ENCODE measurements around the gene NEMP1. TPM values are rescaled to one million over a fixed set of nuclear protein-coding genes. Genes with fewer than 3 reads are reported as not detected.

The NEMP1 gene
- total RNA-seq, 4 donors from 2014 or later = 1.2 to 6.7 (median 1.9) TPM

DNA sequence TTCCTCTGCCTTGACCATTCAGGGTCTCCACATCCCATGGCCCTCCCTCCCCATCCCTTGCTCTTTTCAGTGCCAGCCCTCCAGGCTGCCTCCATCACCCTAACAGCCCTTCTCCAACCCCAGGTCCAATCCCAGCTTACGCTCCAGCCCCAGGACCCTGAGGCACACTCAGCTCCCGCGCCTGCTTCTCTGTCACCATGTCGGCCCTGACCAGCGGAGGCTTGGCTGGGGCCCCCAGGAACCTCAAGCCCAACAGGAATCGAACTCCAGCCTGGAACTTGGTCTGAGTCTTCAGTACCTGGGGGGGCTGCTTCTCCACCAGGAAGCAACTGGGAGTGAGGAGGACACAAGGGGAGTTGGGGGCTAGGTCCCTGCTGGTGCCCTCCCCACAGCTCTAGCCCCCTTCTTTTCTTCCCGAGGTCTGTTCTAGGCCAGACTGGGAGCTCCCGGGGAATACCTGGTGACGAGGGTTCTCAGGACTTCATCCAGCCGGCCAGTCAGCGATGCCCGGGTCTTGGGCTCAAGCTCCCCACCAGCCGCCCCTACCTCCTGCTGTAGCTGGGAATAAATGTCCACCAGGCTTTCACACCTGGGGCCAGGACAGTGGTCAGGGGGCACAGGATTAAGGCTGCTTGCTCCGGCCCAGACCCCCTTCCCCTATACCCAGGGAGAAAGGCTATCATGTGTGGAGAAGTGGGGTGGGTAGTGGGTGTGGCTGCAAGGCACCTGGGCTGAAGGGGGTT, 26.6 kb upstream of the NEMP1 start:
- ATAC-seq (no peak), DNase-seq (no peak)
- TF ChIP-seq POLR2A (IDR thresholded peaks at IDR 0.05) = no peak
- TF ChIP-seq, protein P1, sequence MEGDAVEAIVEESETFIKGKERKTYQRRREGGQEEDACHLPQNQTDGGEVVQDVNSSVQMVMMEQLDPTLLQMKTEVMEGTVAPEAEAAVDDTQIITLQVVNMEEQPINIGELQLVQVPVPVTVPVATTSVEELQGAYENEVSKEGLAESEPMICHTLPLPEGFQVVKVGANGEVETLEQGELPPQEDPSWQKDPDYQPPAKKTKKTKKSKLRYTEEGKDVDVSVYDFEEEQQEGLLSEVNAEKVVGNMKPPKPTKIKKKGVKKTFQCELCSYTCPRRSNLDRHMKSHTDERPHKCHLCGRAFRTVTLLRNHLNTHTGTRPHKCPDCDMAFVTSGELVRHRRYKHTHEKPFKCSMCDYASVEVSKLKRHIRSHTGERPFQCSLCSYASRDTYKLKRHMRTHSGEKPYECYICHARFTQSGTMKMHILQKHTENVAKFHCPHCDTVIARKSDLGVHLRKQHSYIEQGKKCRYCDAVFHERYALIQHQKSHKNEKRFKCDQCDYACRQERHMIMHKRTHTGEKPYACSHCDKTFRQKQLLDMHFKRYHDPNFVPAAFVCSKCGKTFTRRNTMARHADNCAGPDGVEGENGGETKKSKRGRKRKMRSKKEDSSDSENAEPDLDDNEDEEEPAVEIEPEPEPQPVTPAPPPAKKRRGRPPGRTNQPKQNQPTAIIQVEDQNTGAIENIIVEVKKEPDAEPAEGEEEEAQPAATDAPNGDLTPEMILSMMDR (IDR thresholded peaks at IDR 0.05 in 4 of 5, conservative IDR thresholded peaks at IDR 0.05 in 1 of 5) = no peak
- Histone ChIP-seq H3K9me3 (no peaks in the 10 kb centered on the region), H3K4me3 (no peak overlapping the region), H3K27me3 (no peaks in the 10 kb centered on the region), H3K27ac (no peak overlapping the region), H3K4me1 (peaks cover 0 to 8% of the 10 kb centered on the region in 2 donors), H3K36me3 (no peaks in the 10 kb centered on the region)
- in situ Hi-C loops (cut with MboI; ENCODE audit: low sequenced_read_pairs in 4 of 4) (no loop called here), intact Hi-C loops (cut with DNase I; ENCODE audit: low total_unique reads) (no loop called here)

GRCh38 chr12:57104292-57104910, 25.8 kb upstream of the NEMP1 start:
- TF ChIP-seq, protein P1 (IDR thresholded peaks at IDR 0.05 in 4 of 5, conservative IDR thresholded peaks at IDR 0.05 in 1 of 5) = no peak
- TF ChIP-seq POLR2A (IDR thresholded peaks at IDR 0.05) = no peak
- Histone ChIP-seq H3K9me3 (no peaks in the 10 kb centered on the region), H3K27me3 (no peaks in the 10 kb centered on the region), H3K36me3 (no peaks in the 10 kb centered on the region), H3K4me1 (peaks cover 0 to 3% of the 10 kb centered on the region in 2 donors), H3K4me3 (no peak overlapping the region), H3K27ac (no peak overlapping the region)
- no peak for ATAC-seq
- intact Hi-C loops (cut with DNase I; ENCODE audit: low total_unique reads) = no loop called here
- no peak for DNase-seq
- in situ Hi-C loops (cut with MboI; ENCODE audit: low sequenced_read_pairs in 4 of 4) = no loop called here

DNA sequence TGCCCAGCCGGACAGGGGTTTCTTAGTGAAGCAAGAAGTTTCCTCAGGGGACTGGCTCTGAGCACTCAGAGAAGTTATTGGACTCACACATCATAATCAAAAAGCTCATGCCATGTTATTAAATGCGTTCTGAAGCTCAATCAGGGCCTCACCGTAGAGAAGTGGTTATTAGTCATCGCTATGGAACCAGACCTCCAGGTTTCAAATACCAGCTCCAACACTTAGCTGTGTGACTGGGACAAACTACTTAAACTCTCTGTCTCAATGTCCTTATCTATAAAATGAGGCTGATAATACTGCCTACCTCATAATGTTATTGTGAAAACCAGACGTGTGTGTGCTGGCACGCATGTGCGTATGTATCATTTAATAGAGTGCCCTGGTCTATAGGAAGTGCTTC, 25.3 kb upstream of the NEMP1 start:
- H3K4me1 ChIP-seq = no peaks in the 10 kb centered on the region
- H3K9me3 ChIP-seq = no peaks in the 10 kb centered on the region
- TF ChIP-seq, protein P1 (IDR thresholded peaks at IDR 0.05 in 4 of 5, conservative IDR thresholded peaks at IDR 0.05 in 1 of 5) = no peak
- no peak for TF ChIP-seq POLR2A (IDR thresholded peaks at IDR 0.05)
- no peaks in the 10 kb centered on the region for H3K27me3 ChIP-seq
- ATAC-seq = no peak
- H3K27ac ChIP-seq = no peak overlapping the region
- DNase-seq = no peak
- no peak overlapping the region for H3K4me3 ChIP-seq
- in situ Hi-C loops (cut with MboI; ENCODE audit: low sequenced_read_pairs in 4 of 4) = no loop called here
- intact Hi-C loops (cut with DNase I; ENCODE audit: low total_unique reads) = no loop called here
- no peaks in the 10 kb centered on the region for H3K36me3 ChIP-seq

DNA sequence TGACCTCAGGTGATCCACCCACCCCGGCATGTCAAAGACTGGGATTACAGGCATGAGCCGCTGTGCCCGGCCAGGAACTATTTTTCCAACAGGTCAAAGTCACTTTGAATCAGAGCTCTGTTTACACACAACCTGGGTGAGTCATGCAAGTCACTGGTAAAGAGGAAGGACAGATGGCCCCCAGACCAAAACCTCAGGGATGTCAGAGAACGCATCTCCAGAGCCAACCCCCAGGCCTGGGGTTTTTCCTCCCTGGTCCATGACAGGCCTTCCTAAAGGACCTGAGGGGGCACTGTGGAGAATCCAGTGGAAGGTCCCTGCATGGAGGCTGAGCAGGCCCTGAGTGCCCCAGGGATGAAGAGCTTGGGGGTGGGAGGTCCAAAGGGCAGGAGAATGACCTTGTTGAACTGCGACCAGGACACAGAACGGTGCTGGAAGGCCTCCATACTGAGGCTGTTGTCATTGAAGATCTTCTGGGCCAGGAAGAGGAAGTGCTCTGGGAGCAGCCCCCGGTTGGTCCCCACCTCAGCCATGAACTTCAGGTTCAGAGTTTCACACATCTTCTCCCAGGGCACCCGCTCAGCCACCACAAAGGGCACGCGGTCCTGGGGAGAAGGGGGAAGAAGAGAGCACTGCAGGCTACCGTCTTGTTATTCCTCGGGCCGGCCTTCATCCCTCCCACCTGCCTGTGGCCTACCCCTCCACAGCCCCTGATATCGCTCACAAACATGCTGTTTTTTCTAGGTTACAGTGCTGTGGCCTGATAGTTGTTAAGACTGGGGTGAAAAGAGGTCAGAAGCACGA, 23.5 kb upstream of the NEMP1 start:
- TF ChIP-seq, protein P1 (IDR thresholded peaks at IDR 0.05 in 4 of 5, conservative IDR thresholded peaks at IDR 0.05 in 1 of 5) = no peak
- no peak for TF ChIP-seq POLR2A (IDR thresholded peaks at IDR 0.05)
- Histone ChIP-seq H3K9me3 (no peaks in the 10 kb centered on the region), H3K4me3 (no peak overlapping the region), H3K27me3 (no peaks in the 10 kb centered on the region), H3K36me3 (no peaks in the 10 kb centered on the region), H3K4me1 (no peaks in the 10 kb centered on the region), H3K27ac (no peak overlapping the region)
- DNase-seq (no peak), ATAC-seq (no peak)
- in situ Hi-C loops (cut with MboI; ENCODE audit: low sequenced_read_pairs in 4 of 4) (no loop called here), intact Hi-C loops (cut with DNase I; ENCODE audit: low total_unique reads) (no loop called here)

Data from gastrocnemius medialis (tissue), 4 donors.